ENCODE results near the gene GGACT.

Gene GGACT

DNA sequence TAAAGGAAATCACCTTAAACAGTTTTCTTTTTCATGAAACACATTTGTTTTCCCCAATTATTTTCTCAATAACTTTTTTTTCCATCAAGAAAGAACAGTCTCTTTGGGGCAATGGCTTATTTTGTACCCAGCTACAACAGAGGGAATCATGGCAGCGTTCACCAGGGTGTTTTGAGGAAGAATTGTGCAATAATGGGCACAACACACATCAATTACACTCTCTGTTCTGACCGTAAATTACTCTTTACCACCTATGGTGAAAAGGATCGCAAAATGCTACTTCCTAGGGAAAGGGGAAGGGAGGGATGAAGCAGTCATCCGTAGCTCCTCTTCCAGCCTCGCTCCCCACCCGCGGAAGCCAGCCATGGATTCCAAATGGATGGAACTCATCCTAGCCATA is 47.4 kb upstream of the GGACT start:
- TF ChIP-seq FOXP2 (optimal IDR thresholded peaks at IDR 0.05; ENCODE audit: borderline replicate concordance, extremely low read depth, extremely low read length, insufficient read depth) (no peak), POLR2AphosphoS5 (IDR thresholded peaks at IDR 0.05; ENCODE audit: low read depth, low read length) (no peak)

GRCh38 chr13:100634696-100635095 is 46.1 kb upstream of the GGACT start:
- TF ChIP-seq REST (IDR thresholded peaks at IDR 0.05; ENCODE audit: insufficient read depth in 1 of 2, low read depth in 2 of 2, low read length in 2 of 2) (no peak), TAF1 (IDR thresholded peaks at IDR 0.05; ENCODE audit: borderline replicate concordance, insufficient read depth, low read length) (no peak), FOXP2 (optimal IDR thresholded peaks at IDR 0.05; ENCODE audit: borderline replicate concordance, extremely low read depth, extremely low read length, insufficient read depth) (no peak), SIN3A (IDR thresholded peaks at IDR 0.05; ENCODE audit: borderline replicate concordance, insufficient read depth, low read length) (no peak), POLR2AphosphoS5 (IDR thresholded peaks at IDR 0.05; ENCODE audit: low read depth, low read length) (no peak)

GRCh38 chr13:100633461-100633860 is 44.9 kb upstream of the GGACT start:
- TF ChIP-seq SIN3A (IDR thresholded peaks at IDR 0.05; ENCODE audit: borderline replicate concordance, insufficient read depth, low read length) (no peak), POLR2AphosphoS5 (IDR thresholded peaks at IDR 0.05; ENCODE audit: low read depth, low read length) (no peak), TAF1 (IDR thresholded peaks at IDR 0.05; ENCODE audit: borderline replicate concordance, insufficient read depth, low read length) (no peak), FOXP2 (optimal IDR thresholded peaks at IDR 0.05; ENCODE audit: borderline replicate concordance, extremely low read depth, extremely low read length, insufficient read depth) (no peak), REST (IDR thresholded peaks at IDR 0.05; ENCODE audit: insufficient read depth in 1 of 2, low read depth in 2 of 2, low read length in 2 of 2) (no peak)

DNA sequence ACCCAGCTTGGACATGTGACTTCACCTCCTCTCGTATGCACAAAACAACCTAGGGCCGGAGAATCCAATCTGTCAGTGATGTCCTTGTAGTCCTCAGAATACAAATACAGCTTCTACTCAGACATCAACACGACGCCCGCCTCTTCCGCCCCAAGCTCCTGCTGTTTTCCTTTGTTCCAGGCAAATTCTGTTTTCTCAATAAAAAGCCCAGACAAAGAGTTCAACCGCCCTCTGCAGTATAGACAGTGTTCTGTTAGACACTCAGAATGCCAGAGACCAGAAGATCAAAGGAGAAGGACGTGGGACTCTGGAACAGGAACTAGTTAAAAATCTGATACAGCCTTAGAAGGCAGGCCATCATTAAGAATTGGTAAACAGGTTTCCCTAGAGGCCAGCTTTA is 42.0 kb upstream of the GGACT start:
- TF ChIP-seq REST (IDR thresholded peaks at IDR 0.05; ENCODE audit: insufficient read depth in 1 of 2, low read depth in 2 of 2, low read length in 2 of 2) (no peak), POLR2AphosphoS5 (IDR thresholded peaks at IDR 0.05; ENCODE audit: low read depth, low read length) (no peak), TAF1 (IDR thresholded peaks at IDR 0.05; ENCODE audit: borderline replicate concordance, insufficient read depth, low read length) (no peak), FOXP2 (optimal IDR thresholded peaks at IDR 0.05; ENCODE audit: borderline replicate concordance, extremely low read depth, extremely low read length, insufficient read depth) (no peak)

GRCh38 chr13:100627120-100627519 is 38.5 kb upstream of the GGACT start:
- TF ChIP-seq FOXP2 (optimal IDR thresholded peaks at IDR 0.05; ENCODE audit: borderline replicate concordance, extremely low read depth, extremely low read length, insufficient read depth) (no peak), TAF1 (IDR thresholded peaks at IDR 0.05; ENCODE audit: borderline replicate concordance, insufficient read depth, low read length) (no peak), REST (IDR thresholded peaks at IDR 0.05; ENCODE audit: insufficient read depth in 1 of 2, low read depth in 2 of 2, low read length in 2 of 2) (no peak), SIN3A (IDR thresholded peaks at IDR 0.05; ENCODE audit: borderline replicate concordance, insufficient read depth, low read length) (no peak), POLR2AphosphoS5 (IDR thresholded peaks at IDR 0.05; ENCODE audit: low read depth, low read length) (no peak)
